HepG2 (cell line): ENCODE measurements around the gene KRTDAP.

Source experiments
- MAX ChIP-seq: IDR thresholded peaks from 2 replicates; pipeline ENCODE4 v1.6.1; 2012; ENCODE audit warnings: inconsistent platforms
- NFYB ChIP-seq: sonication (generic); formaldehyde crosslinking; IDR thresholded peaks from 2 replicates; pipeline ENCODE4 v1.4.0; 2020; ENCODE audit warnings: missing genetic modification reagents
- POLR2AphosphoS5 ChIP-seq: IDR thresholded peaks from 2 replicates; pipeline ENCODE4 v1.6.1; 2012; ENCODE audit warnings: low read depth, low read length
- ZNF20 ChIP-seq: sonication (generic); formaldehyde crosslinking; IDR thresholded peaks from 2 replicates; pipeline ENCODE4 v1.4.0; 2020; ENCODE audit warnings: mild to moderate bottlenecking, moderate library complexity, missing genetic modification reagents

GRCh38 chr19:35478794-35479677, 11.2 kb downstream of the KRTDAP start:
- TF ChIP-seq NFYB (no peak), POLR2AphosphoS5 (no peak), MAX (no peak), ZNF20 (CRISPR knock-in tag) (no peak)
